SK-N-SH treated with all-trans-retinoic acid at 6 μM for 48 hours (cell line): ENCODE data around the gene PTEN.

Source experiments
- CREB5 ChIP-seq: fragments of 250-450 bp; sonication (Bioruptor Pico); IDR thresholded peaks from 2 replicates; pipeline ENCODE4 v1.5.1; 2020; ENCODE audit warnings: low read depth, mild to moderate bottlenecking, moderate library complexity
- CSRNP3 ChIP-seq: fragments of 250-450 bp; sonication (Bioruptor Pico); IDR thresholded peaks from 2 replicates; pipeline ENCODE4 v1.5.1; 2021; ENCODE audit warnings: mild to moderate bottlenecking, moderate library complexity
- PATZ1 ChIP-seq: fragments of 250-450 bp; sonication (Bioruptor Pico); IDR thresholded peaks from 2 replicates; pipeline ENCODE4 v1.8.0; 2020; ENCODE audit warnings: mild to moderate bottlenecking, moderate library complexity, borderline replicate concordance
- ZFP3 ChIP-seq: fragments of 250-450 bp; sonication (Bioruptor Pico); IDR thresholded peaks from 2 replicates; pipeline ENCODE4 v1.5.0; 2020; ENCODE audit warnings: mild to moderate bottlenecking, moderate library complexity
- ZFP30 ChIP-seq: fragments of 450-650 bp; formaldehyde crosslinking; IDR thresholded peaks from 2 replicates; pipeline ENCODE4 v1.5.0; 2022; ENCODE audit warnings: mild to moderate bottlenecking, moderate library complexity

GRCh38 chr10:87817609-87818504 is 45.6 kb upstream of the PTEN start, which contains the start of gene ATAD1:
- TF ChIP-seq CREB5 (CRISPR knock-in tag), result no peak
- TF ChIP-seq CSRNP3, result no peak
- TF ChIP-seq ZFP30 (CRISPR knock-in tag), result no peak
- TF ChIP-seq PATZ1 (CRISPR knock-in tag), result no peak
- TF ChIP-seq ZFP3 (CRISPR knock-in tag), result no peak
